Calu3 (cell line): ENCODE data around the gene SLC9A2. TPM values are rescaled to one million over a fixed set of nuclear protein-coding genes. Genes with fewer than 3 reads are reported as not detected.

Source experiments
- BruUV-seq: library from RNA; stranded (reverse); fragments of 400-500 nt; replicated peaks from 2 replicates; lab custom pipeline; 2021; lab: Mats Ljungman, UMichigan
- CTCF ChIA-PET: fragments of 300-600 bp; sonication (Branson Sonifier 250); formaldehyde crosslinking; loops from one replicate; lab custom pipeline; 2022; ENCODE audit warnings: antibody characterized with exemption; lab: Charles Lee
- DNase-seq: peaks from one replicate; pipeline ENCODE4 v3.0.0; 2022
- H3K27ac Mint-ChIP-seq: one replicate; pipeline ENCODE4 v1.8.0; 2022; ENCODE audit warnings: mixed read lengths; ENCODE audit not compliant: unreplicated experiment
- H3K27me3 Mint-ChIP-seq: one replicate; pipeline ENCODE4 v1.8.0; 2022; ENCODE audit warnings: mixed read lengths; ENCODE audit not compliant: unreplicated experiment
- H3K36me3 Mint-ChIP-seq: one replicate; pipeline ENCODE4 v1.8.0; 2022; ENCODE audit warnings: mild to moderate bottlenecking, moderate library complexity, mixed read lengths; ENCODE audit not compliant: insufficient read depth, unreplicated experiment
- H3K4me1 Mint-ChIP-seq: one replicate; pipeline ENCODE4 v1.8.0; 2022; ENCODE audit warnings: mild to moderate bottlenecking, low read depth, mixed read lengths; ENCODE audit not compliant: unreplicated experiment
- H3K4me3 Mint-ChIP-seq: one replicate; pipeline ENCODE4 v1.8.0; 2022; ENCODE audit warnings: mild to moderate bottlenecking, low read depth, moderate library complexity, mixed read lengths; ENCODE audit not compliant: unreplicated experiment
- H3K9me3 Mint-ChIP-seq: one replicate; pipeline ENCODE4 v1.8.0; 2022; ENCODE audit warnings: low read depth, mixed read lengths; ENCODE audit not compliant: unreplicated experiment
- intact Hi-C: fragments of 100-400 bp; cut with micrococcal nuclease; formaldehyde crosslinking; loops from one replicate; pipeline ENCODE4 v1.10.0; 2022; ENCODE audit not compliant: unreplicated experiment
- total RNA-seq: library from RNA; stranded (reverse); gene quantifications from 2 replicates; pipeline ENCODE4 v1.2.3, GENCODE V29; 2022
- TF ChIP-seq, protein P1 (sequence below): fragments of 200-600 bp; IDR thresholded peaks from one replicate; pipeline ENCODE4 v1.8.0; 2022; ENCODE audit warnings: antibody characterized with exemption; ENCODE audit not compliant: unreplicated experiment

SLC9A2 gene
- total RNA-seq, 1 experiment from 2014 or later: 5.7 TPM

DNA sequence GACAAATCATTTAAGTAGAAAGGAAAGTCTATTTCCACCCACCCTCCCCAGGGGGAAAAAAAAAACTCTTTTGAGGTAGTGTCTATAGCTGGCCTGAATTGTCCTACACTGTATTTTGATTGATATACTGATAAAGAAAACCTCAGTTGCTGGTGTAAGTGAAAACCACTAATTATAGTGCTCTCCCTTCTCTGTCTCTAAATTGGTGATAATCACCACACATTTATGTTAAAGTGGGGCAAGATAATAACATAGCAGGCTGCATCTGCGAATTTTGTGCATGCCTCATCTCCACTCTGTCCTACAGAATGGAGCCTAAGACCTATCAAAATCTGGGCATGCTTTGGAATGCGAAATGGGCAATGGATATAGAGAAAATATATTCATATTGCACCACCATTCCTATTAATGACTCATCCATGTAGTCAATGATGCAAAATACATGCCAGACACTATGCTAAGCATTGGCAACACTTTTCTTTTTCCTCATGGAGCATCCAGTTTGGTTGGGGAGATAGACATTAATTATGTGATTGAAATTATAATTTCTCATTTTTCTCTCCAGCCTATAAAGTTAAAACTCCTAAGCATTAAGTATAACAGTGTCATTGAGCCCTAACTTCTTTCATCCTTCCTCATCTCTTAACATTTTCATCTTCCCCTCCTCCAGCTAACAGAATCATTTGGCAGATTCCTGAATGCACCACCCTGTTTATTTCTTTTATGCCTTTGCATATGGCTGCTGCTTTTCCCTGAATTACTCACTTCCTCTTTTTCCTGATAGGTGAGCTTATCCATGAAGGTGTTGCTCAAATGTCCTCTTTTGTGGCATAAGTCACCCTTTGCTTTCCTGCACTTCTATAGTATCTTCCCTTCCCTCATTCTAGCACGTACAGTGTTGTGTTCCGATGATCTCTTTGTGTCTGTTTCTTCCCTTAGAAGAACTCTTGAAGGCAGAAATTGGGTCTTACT lies 58.2 kb downstream of the SLC9A2 start:
- no peaks in the 10 kb centered on the region for H3K9me3 Mint-ChIP-seq
- no peak overlapping the region for H3K27ac Mint-ChIP-seq
- no peaks in the 10 kb centered on the region for H3K36me3 Mint-ChIP-seq
- BruUV-seq: no TSS peak
- TF ChIP-seq, protein P1, sequence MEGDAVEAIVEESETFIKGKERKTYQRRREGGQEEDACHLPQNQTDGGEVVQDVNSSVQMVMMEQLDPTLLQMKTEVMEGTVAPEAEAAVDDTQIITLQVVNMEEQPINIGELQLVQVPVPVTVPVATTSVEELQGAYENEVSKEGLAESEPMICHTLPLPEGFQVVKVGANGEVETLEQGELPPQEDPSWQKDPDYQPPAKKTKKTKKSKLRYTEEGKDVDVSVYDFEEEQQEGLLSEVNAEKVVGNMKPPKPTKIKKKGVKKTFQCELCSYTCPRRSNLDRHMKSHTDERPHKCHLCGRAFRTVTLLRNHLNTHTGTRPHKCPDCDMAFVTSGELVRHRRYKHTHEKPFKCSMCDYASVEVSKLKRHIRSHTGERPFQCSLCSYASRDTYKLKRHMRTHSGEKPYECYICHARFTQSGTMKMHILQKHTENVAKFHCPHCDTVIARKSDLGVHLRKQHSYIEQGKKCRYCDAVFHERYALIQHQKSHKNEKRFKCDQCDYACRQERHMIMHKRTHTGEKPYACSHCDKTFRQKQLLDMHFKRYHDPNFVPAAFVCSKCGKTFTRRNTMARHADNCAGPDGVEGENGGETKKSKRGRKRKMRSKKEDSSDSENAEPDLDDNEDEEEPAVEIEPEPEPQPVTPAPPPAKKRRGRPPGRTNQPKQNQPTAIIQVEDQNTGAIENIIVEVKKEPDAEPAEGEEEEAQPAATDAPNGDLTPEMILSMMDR: no peak
- no peak for DNase-seq
- peaks cover 10% of the 10 kb centered on the region for H3K4me1 Mint-ChIP-seq
- CTCF ChIA-PET: no interaction called here
- no peaks in the 10 kb centered on the region for H3K27me3 Mint-ChIP-seq
- intact Hi-C loops: no loop called here
- H3K4me3 Mint-ChIP-seq: no peak overlapping the region

DNA sequence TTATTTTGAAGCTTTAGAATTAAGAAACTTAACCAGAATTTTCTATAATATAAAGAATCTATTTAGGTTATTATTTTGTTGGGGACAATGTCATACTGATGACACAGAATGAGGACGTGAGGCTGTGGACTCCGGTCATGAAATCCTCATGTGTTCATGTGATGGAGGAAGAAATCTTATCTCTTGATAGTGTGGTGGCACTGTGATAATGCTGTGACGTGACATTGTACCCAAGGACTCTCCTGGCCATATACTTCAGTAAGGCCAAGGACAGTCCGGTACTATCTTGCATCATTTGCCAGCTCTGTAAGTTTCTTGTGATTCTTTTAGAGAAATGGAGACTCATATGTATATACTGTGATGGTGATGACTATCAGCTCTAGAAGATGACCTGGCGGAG lies 59.1 kb downstream of the SLC9A2 start:
- H3K9me3 Mint-ChIP-seq: no peaks in the 10 kb centered on the region
- CTCF ChIA-PET: no interaction called here
- no peaks in the 10 kb centered on the region for H3K27me3 Mint-ChIP-seq
- no TSS peak for BruUV-seq
- TF ChIP-seq, protein P1: no peak
- intact Hi-C loops: no loop called here
- no peak overlapping the region for H3K4me3 Mint-ChIP-seq
- peaks cover 10% of the 10 kb centered on the region for H3K4me1 Mint-ChIP-seq
- H3K36me3 Mint-ChIP-seq: no peaks in the 10 kb centered on the region
- H3K27ac Mint-ChIP-seq: no peak overlapping the region
- no peak for DNase-seq

DNA sequence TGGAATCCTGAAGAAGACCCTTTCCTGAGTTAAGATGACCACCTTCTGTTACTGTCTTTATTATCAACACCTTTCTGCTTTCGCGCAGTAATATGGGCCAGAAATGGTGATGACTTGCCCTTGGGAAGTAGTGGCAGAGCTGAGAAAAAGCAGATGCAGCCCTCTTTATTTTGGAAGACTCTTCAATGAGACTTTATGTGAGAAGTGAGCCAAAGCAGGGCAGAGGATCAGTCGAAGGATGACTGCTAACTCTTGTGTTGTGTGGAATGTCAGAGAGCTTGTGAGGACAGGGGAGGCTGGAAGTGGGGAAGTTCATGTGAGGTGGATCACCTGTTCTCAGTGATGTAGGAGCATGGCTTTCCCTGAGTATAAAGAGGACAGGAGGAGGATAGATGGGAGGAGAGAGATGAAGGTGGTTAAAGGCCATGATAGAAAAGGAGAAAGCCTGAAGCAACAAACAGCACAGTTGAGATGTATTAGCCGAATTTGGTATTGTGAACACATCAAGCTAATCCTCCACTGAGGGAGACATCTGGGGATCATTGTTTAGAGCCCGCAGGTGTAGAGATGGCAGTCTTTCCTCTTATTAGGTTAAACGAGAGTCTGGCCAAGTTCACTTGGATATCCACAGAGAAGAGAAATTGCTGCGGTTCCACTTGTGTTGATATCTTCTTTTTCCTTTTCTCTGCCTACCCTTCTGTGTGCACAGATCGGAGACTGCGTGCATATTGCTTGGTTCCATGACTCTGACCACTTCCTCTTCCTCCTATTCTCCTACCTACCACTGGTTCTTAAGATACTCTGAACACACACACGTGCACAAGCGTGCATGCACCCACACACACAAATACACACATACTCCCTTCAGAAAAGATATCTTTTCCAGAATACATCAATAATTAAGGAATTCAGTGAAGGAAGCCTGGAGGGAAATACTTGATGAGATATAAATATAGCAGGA lies 67.4 kb downstream of the SLC9A2 start:
- no TSS peak for BruUV-seq
- intact Hi-C loops: no loop called here
- Mint-ChIP-seq H3K27ac (no peak overlapping the region), H3K27me3 (no peaks in the 10 kb centered on the region), H3K9me3 (no peaks in the 10 kb centered on the region), H3K36me3 (no peaks in the 10 kb centered on the region), H3K4me3 (no peak overlapping the region), H3K4me1 (no peaks in the 10 kb centered on the region)
- CTCF ChIA-PET: no interaction called here
- DNase-seq: no peak
- TF ChIP-seq, protein P1: no peak

DNA sequence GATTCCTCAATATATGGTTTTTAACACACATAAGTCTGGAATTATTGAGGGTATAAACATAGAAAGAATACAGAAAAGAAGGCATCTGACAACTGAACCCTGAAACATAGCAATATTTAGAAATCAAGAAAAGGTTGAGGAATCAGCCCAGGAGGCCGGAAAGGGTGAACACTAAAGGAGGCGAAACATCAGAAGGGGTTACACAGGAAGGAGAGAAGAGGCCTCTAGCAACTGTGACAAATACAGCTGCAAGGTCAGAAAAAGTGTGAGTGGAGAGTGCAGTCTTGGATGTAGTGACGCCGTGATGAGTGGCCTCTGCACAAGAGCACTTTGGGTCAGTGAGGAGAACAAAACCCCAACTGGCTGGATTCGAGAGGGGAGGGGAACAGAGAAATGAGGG lies 70.7 kb downstream of the SLC9A2 start:
- no peak overlapping the region for H3K27ac Mint-ChIP-seq
- TF ChIP-seq, protein P1: no peak
- CTCF ChIA-PET: no interaction called here
- H3K36me3 Mint-ChIP-seq: no peaks in the 10 kb centered on the region
- no peaks in the 10 kb centered on the region for H3K4me1 Mint-ChIP-seq
- no peaks in the 10 kb centered on the region for H3K27me3 Mint-ChIP-seq
- no peak overlapping the region for H3K4me3 Mint-ChIP-seq
- DNase-seq: no peak
- BruUV-seq: no TSS peak
- intact Hi-C loops: no loop called here
- H3K9me3 Mint-ChIP-seq: no peaks in the 10 kb centered on the region
